ENCODE data around the gene GLI3.

GLI3 gene

DNA sequence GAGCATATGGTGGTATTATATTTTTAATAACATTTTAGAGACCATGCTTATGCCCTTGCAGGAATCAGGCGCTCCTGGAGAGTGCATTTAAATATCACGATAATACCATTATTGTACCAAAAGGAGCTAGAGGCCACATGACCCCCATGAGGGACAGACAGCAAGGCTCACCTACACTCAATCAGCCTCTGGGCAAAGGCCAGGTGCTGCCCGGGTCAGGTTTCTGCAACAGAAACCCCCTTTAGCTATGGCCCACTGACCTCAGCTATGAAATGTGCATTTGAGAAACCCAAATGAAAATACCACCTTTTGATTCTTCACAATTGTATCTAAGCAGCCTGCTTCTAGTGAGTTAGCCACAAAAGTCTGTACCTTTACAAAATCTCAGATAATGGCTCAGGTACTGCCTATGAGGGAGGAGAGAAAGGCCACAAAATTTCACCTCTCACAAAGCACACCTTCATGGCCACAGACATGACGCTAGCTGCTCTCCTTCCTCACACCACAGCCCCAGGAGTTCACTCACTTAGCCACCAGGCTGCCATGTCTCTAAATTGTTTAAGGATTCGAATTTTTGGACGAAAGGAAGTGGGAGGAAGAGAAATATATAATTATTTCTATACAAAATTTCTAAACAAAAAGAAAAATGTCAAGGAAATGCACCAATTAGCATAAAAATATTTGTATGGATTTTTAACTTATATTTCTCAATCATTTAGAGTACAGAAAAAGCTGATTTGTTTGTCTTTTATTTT, 79.9 kb downstream of the GLI3 start:
- DNase-seq = no peak
- Histone ChIP-seq H3K27ac (no peak overlapping the region), H3K36me3 (no peaks in the 10 kb centered on the region), H3K4me3 (ENCODE audit: low read depth, low read length) (no peak overlapping the region), H3K9me3 (ENCODE audit: severe bottlenecking) (no peaks in the 10 kb centered on the region), H3K27me3 (ENCODE audit: insufficient read depth, low read depth, severe bottlenecking) (no peaks in the 10 kb centered on the region)
- TF ChIP-seq, protein P1, sequence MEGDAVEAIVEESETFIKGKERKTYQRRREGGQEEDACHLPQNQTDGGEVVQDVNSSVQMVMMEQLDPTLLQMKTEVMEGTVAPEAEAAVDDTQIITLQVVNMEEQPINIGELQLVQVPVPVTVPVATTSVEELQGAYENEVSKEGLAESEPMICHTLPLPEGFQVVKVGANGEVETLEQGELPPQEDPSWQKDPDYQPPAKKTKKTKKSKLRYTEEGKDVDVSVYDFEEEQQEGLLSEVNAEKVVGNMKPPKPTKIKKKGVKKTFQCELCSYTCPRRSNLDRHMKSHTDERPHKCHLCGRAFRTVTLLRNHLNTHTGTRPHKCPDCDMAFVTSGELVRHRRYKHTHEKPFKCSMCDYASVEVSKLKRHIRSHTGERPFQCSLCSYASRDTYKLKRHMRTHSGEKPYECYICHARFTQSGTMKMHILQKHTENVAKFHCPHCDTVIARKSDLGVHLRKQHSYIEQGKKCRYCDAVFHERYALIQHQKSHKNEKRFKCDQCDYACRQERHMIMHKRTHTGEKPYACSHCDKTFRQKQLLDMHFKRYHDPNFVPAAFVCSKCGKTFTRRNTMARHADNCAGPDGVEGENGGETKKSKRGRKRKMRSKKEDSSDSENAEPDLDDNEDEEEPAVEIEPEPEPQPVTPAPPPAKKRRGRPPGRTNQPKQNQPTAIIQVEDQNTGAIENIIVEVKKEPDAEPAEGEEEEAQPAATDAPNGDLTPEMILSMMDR (IDR thresholded peaks at IDR 0.05; ENCODE audit: low read depth, low read length) = no peak

DNA sequence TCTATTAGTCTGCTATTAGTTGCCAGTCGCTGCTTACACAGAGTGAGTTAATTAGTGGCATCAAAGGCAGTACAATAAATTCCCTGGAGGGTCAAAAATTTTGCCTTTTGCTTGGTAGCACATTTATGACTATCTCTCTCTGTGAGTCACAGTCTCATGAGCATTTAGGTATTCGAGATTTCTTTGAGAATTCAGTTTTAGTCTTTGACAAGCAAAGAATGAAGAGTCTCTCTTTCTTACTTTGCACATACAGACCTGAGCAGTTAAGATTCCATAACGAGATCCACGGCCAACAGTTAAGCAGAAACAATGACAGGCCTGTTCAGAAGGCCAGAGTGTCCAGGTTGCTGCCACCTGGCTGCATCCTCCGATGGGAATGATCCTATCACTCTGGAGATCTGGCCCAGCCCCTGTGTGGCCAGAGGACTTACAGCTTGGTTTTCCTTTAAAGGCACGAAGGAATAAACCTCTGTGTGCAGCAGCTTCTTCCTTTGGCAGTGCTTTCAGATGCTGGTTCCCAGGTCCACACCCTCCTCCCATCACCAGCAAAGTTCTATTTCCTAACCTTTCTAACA, 80.6 kb downstream of the GLI3 start:
- no peak for DNase-seq
- TF ChIP-seq, protein P1 (IDR thresholded peaks at IDR 0.05; ENCODE audit: low read depth, low read length) = no peak
- no peak overlapping the region for H3K27ac ChIP-seq
- H3K36me3 ChIP-seq = no peaks in the 10 kb centered on the region
- no peak overlapping the region for H3K4me3 ChIP-seq (ENCODE audit: low read depth, low read length)
- H3K9me3 ChIP-seq (ENCODE audit: severe bottlenecking) = no peaks in the 10 kb centered on the region
- no peaks in the 10 kb centered on the region for H3K27me3 ChIP-seq (ENCODE audit: insufficient read depth, low read depth, severe bottlenecking)

DNA sequence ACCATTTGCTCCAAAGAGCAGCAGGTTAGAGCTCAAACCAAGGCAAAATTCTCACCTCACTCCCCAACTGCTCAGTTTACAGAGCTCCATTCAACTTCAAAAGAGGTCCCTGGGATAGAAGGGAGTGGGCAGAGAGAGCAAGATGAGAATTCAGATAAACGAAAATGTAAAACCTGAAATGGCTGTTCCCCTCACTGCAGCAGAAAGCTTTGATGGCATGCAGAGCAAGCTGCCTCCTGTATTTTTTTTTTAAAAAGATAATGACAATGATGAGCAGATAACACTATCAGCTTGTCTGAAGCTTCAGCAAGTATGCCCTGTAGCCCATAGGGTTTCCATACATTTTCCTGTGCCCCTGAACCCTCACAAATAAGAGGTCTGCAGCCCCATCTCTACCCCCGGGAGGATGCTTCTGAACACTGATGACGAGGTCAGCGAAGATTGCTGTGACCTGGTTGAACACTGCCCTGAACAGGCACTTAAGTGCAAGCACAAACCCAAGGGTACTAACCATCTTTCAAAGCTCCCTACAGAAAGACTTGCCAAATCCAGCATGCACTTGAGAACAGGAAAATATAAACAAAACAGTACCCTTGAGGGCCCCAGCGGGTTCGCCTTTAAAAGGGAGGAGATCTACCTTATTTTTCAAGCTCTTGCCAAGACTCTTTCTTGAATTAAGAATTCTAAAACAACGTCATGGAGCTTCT, 81.3 kb downstream of the GLI3 start:
- H3K27ac ChIP-seq = no peak overlapping the region
- H3K27me3 ChIP-seq (ENCODE audit: insufficient read depth, low read depth, severe bottlenecking) = no peaks in the 10 kb centered on the region
- no peaks in the 10 kb centered on the region for H3K36me3 ChIP-seq
- no peak for DNase-seq
- TF ChIP-seq, protein P1 (IDR thresholded peaks at IDR 0.05; ENCODE audit: low read depth, low read length) = no peak
- H3K9me3 ChIP-seq (ENCODE audit: severe bottlenecking) = no peaks in the 10 kb centered on the region
- H3K4me3 ChIP-seq (ENCODE audit: low read depth, low read length) = no peak overlapping the region

DNA sequence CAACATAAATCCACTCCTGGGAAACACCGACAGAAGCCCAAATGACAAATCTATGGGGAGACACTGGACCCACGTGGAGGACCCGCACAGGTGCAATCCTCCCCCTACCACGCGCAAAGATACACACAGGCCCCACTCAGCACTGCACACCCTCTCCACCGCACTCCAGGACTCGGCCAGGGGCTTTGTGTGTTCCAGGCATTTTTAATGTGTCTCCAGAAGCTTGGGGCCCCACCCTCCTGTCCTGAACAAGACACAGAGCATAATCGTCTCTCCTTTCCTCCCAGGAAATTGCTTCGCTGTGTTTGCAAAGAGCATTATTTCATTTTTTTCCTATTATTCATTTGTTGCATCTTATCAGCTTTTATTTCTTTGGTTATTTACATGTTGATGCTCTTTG, 82.8 kb downstream of the GLI3 start:
- Histone ChIP-seq H3K27ac (no peak overlapping the region), H3K4me3 (ENCODE audit: low read depth, low read length) (no peak overlapping the region), H3K27me3 (ENCODE audit: insufficient read depth, low read depth, severe bottlenecking) (peaks cover 3% of the 10 kb centered on the region), H3K36me3 (no peaks in the 10 kb centered on the region), H3K9me3 (ENCODE audit: severe bottlenecking) (no peaks in the 10 kb centered on the region)
- no peak for DNase-seq
- TF ChIP-seq, protein P1 (IDR thresholded peaks at IDR 0.05; ENCODE audit: low read depth, low read length) = no peak

DNA sequence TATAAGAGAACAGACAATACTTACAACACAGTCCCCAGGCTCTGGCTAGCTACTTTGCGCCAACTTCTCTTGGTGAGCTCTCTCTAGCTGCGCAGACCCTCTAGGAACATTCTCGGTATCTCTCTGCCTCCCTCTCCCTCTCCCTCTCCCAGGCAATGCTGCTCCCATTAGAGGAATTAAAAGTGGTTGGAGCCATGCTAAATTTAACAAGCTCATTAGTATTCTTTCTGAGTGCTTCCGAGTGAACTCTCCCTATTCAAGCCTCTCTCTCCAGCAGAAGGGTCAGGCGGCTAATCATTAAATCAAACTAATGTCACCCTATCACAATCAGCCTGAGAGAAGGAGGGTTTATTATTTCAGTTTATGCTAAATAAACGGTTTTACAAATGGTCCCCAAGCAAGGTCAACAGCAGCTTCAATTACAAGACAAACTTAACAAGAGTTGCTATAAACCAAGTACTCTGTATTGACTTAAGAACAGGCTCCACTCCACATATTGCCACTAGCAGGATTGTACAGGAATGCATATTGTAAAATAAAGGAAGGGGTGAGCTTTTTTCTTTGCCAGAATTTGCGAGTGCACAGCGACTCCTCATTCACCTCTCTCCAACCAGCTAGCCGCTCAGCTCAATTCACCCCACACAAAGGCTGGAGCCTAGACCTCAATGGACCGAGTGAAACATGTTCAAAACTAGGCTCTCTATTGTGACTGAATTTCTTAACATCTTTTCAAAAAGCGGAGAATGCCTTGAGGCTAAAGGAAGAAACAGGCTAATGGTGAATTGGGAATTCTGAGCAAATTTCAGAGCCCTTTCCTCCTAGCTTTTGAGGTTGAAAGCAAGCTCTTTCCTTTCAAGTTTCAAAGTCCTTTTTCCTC, 84.4 kb downstream of the GLI3 start:
- TF ChIP-seq, protein P1 (IDR thresholded peaks at IDR 0.05; ENCODE audit: low read depth, low read length) = no peak
- Histone ChIP-seq H3K27ac (no peak overlapping the region), H3K4me3 (ENCODE audit: low read depth, low read length) (no peak overlapping the region), H3K27me3 (ENCODE audit: insufficient read depth, low read depth, severe bottlenecking) (peaks cover 3% of the 10 kb centered on the region), H3K9me3 (ENCODE audit: severe bottlenecking) (no peaks in the 10 kb centered on the region), H3K36me3 (no peaks in the 10 kb centered on the region)
- DNase-seq = no peak
